ENCODE data around the gene GAP43. TPM values are rescaled to one million over a fixed set of nuclear protein-coding genes. Genes with fewer than 3 reads are reported as not detected.

The GAP43 gene
- total and polyA plus RNA-seq, 2 of the 4 experiments (the other 2 are of a cell fraction): 0.36 to 0.51 TPM

DNA sequence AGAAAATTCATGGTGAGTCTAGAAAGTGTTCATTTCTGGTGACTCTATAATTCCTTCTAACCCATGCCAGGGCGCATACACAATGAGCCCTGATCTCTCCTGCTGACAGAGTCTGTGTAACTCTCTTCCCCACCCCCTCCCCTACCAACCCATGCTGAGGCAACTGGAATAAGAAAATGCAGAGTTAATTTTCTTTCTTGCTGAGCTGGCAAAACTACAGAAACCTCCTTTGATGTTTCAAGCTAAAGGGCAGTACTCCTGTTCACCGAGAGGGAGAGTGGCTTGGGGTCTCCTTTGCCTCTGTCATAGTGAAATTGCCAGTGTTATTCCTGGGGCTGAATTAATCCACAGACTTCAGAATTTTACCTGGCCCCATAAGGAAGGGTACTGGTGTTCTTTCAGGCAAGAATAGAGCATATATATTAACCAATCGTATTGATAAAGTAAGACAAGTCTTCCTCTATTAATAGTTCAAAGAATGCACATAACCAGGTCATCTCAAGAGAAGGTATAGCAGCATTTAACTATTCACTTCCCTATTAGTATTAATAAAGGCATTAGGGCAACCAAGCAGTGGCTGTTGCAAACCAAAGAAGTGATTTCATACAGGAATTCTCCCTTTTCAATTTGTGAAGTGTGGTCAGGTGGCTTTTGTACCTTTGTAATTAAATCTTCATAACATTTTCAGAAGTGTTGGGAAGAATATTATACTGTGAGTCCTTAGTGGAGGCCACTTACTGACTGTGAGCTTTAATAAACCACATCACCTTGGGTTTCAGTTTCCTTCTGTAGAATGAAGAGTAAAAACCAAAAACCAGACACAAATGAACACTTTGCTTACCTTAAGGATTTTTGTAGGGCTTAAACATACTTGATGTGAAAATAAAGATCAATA is 4.1 kb downstream of the GAP43 start:
- no peak overlapping the region for H4K91ac ChIP-seq (ENCODE audit: insufficient read depth, low read depth, low read length)
- H3K4me2 ChIP-seq (ENCODE audit: low read depth, low read length): no peak overlapping the region
- no peak overlapping the region for H3K14ac ChIP-seq (replicated peaks; ENCODE audit: low read depth, low read length)
- no peaks in the 10 kb centered on the region for H3K9me1 ChIP-seq (ENCODE audit: insufficient read depth, low read length)
- H3K23ac ChIP-seq (ENCODE audit: low read depth, low read length): no peak overlapping the region
- H2AK9ac ChIP-seq (replicated peaks; ENCODE audit: low read depth, low read length, poor library complexity): no peak overlapping the region
- POLR2A ChIA-PET (ENCODE audit: unreplicated experiment): no interaction called here
- H2AFZ ChIP-seq (replicated peaks; ENCODE audit: low read length, poor library complexity): no peak overlapping the region
- no TSS peak for BruUV-seq (replicated peaks)
- no peak overlapping the region for H2BK5ac ChIP-seq (ENCODE audit: low read depth, low read length, poor library complexity, severe bottlenecking)
- no peak overlapping the region for H2BK15ac ChIP-seq (ENCODE audit: low read depth, low read length)
- H3K27ac ChIP-seq (ENCODE audit: insufficient read depth, low read length): no peak overlapping the region
- intact Hi-C loops (cut with micrococcal nuclease) (no loop called here), in situ Hi-C loops (cut with MboI; ENCODE audit: low sequenced_read_pairs) (no loop called here), dilution Hi-C loops (cut with HindIII; ENCODE audit: low sequenced_read_pairs, unreplicated experiment) (no loop called here)
- H3K4me3 ChIP-seq (ENCODE audit: insufficient read depth, low read depth, low read length): no peak overlapping the region
- TF ChIP-seq, protein P1, sequence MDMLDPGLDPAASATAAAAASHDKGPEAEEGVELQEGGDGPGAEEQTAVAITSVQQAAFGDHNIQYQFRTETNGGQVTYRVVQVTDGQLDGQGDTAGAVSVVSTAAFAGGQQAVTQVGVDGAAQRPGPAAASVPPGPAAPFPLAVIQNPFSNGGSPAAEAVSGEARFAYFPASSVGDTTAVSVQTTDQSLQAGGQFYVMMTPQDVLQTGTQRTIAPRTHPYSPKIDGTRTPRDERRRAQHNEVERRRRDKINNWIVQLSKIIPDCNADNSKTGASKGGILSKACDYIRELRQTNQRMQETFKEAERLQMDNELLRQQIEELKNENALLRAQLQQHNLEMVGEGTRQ (IDR thresholded peaks at IDR 0.05; ENCODE audit: low read depth, low read length): no peak
- peak; percentile 79 for TF ChIP-seq MAFK (IDR thresholded peaks at IDR 0.05; ENCODE audit: low read depth, low read length)
- H3K9ac ChIP-seq (ENCODE audit: low read depth, low read length): no peak overlapping the region
- H4K5ac ChIP-seq (ENCODE audit: low read depth, low read length): no peak overlapping the region
- no peak overlapping the region for H3K18ac ChIP-seq (ENCODE audit: low read depth, low read length)
- H2AK5ac ChIP-seq (ENCODE audit: low read depth, low read length): no peak overlapping the region
- ATAC-seq (ENCODE audit: low read depth) (no peak), DNase-seq (no peak)
- no CpG with 5 or more reads among the region's 3 CpGs for WGBS, 2 experiments (ENCODE audit: extremely low coverage in 2 of 2, insufficient read length in 1 of 2)
- no peak overlapping the region for H4K8ac ChIP-seq (ENCODE audit: low read depth in 2 of 2, low read length in 2 of 2)
- CTCF ChIA-PET: interaction anchor here (0.6 kb wide), 1 partner anchor 116 kb away, joined by 3 read pairs; no protein-coding TSS in a partner anchor
- H3K4ac ChIP-seq (ENCODE audit: low read depth, low read length): no peak overlapping the region
- peaks cover 3% of the 10 kb centered on the region; the same call in 1 of the 2 replicates for H3K4me1 ChIP-seq (ENCODE audit: control insufficient read depth, insufficient read depth, low read length)
- H3K27me3 ChIP-seq (ENCODE audit: control insufficient read depth, insufficient read depth, low read length): peaks cover 32% of the 10 kb centered on the region
- no peak overlapping the region for H3K56ac ChIP-seq (ENCODE audit: extremely low read depth, insufficient read depth, low read length)
- H2BK20ac ChIP-seq (ENCODE audit: low read depth, low read length): no peak overlapping the region
- no peaks in the 10 kb centered on the region for H3K36me3 ChIP-seq (ENCODE audit: control insufficient read depth, insufficient read depth, low read length)
- no peaks in the 10 kb centered on the region for H3K9me3 ChIP-seq (ENCODE audit: control insufficient read depth, insufficient read depth, low read length)
- H4K20me1 ChIP-seq (ENCODE audit: insufficient read depth, low read length): no peaks in the 10 kb centered on the region
- H3K79me1 ChIP-seq (ENCODE audit: low read depth in 1 of 2, low read length in 2 of 2): no peaks in the 10 kb centered on the region
- H2BK120ac ChIP-seq (ENCODE audit: low read depth, low read length): no peak overlapping the region
